ENCODE results near the gene DNAH17. TPM values are rescaled to one million over a fixed set of nuclear protein-coding genes. Genes with fewer than 3 reads are reported as not detected.

Gene DNAH17
- total and polyA plus RNA-seq, 2 of the 8 experiments (the other 6 are each of a cell fraction or from before 2014, with no cell fraction given): 0.14 to 0.67 TPM

DNA sequence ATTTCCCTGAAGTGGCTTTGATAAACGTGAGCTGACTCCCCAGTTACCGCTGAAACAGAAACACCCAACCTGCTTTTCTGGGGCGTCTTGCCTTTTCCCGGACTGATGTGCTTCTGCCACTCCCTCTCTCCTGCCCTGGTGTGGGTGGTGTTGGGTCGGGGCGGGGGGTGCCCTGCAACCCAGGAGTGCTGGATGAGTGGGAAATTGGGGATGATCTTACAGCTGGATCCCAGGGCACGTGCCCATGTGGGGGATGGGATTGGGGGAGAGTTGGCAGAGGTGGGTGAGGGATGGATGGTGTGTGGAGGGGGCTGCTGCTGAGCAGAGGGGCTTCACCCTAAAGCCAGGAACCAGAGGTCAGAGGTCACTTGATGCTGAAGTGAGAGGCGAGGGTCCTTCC, 170.3 kb downstream of the DNAH17 start:
- H2BK20ac ChIP-seq (ENCODE audit: low read length): no peak overlapping the region
- peaks cover 25 to 47% of the 10 kb centered on the region in 2 experiments for H4K20me1 ChIP-seq (replicated peaks in 1 of 2; ENCODE audit: control insufficient read depth in 1 of 2, insufficient read depth in 2 of 2, low read length in 2 of 2)
- H3K79me1 ChIP-seq (ENCODE audit: low read depth, low read length): peaks cover 13% of the 10 kb centered on the region
- no peak overlapping the region for H2AFZ ChIP-seq (ENCODE audit: low read length)
- no peak overlapping the region for H3K18ac ChIP-seq (ENCODE audit: extremely low read depth, low read length)
- H3K4me3 ChIP-seq (ENCODE audit: extremely low read depth in 1 of 4, insufficient read depth in 2 of 4, low read depth in 3 of 4, low read length in 4 of 4): no peak overlapping the region
- H4K91ac ChIP-seq (replicated peaks; ENCODE audit: insufficient read length, low read length): no peak overlapping the region
- H4K5ac ChIP-seq (ENCODE audit: insufficient read length, low read depth, low read length): no peak overlapping the region
- no peak for TF ChIP-seq NRF1 (IDR thresholded peaks at IDR 0.05; ENCODE audit: low read depth, low read length)
- 0 out of 2 replicates have a peak, but pooled peaks have one; percentile 13 for TF ChIP-seq POLR2AphosphoS5 (IDR thresholded peaks at IDR 0.05; ENCODE audit: low read depth, low read length)
- no peak for TF ChIP-seq SUZ12 (IDR thresholded peaks at IDR 0.05; ENCODE audit: low read length)
- TF ChIP-seq, protein P1, sequence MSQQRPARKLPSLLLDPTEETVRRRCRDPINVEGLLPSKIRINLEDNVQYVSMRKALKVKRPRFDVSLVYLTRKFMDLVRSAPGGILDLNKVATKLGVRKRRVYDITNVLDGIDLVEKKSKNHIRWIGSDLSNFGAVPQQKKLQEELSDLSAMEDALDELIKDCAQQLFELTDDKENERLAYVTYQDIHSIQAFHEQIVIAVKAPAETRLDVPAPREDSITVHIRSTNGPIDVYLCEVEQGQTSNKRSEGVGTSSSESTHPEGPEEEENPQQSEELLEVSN (IDR thresholded peaks at IDR 0.05): no peak
- TF ChIP-seq SAP30 (IDR thresholded peaks at IDR 0.05; ENCODE audit: insufficient read depth, insufficient replicate concordance, low read length): no peak
- H2BK5ac ChIP-seq (ENCODE audit: low read depth, low read length): peak overlapping the region; percentile 20
- H3K4me2 ChIP-seq (ENCODE audit: insufficient read depth in 1 of 2, low read depth in 2 of 2, low read length in 2 of 2): no peak overlapping the region
- H3K56ac ChIP-seq (replicated peaks; ENCODE audit: insufficient read length, low read depth, low read length): no peak overlapping the region
- no peak for FAIRE-seq
- ChIA-PET POLR2A (ENCODE audit: partially characterized antibody) (interaction anchor here (0.9 to 1.7 kb wide), 2 partner anchors 9 to 25 kb away, joined by 3 to 5 read pairs; no protein-coding TSS in a partner anchor), CTCF (ENCODE audit: partially characterized antibody) (interaction anchor here (0.7 to 6.5 kb wide), 5 partner anchors 10 to 260 kb away, joined by 4 to 28 read pairs (median 8); no protein-coding TSS in a partner anchor)
- no peak overlapping the region for H3K4ac ChIP-seq (replicated peaks; ENCODE audit: insufficient read length, low read depth, low read length)
- no peaks in the 10 kb centered on the region for H3K27me3 ChIP-seq (replicated peaks in 1 of 4; ENCODE audit: control insufficient read depth in 3 of 4, extremely low read depth in 1 of 4, insufficient read depth in 3 of 4, low read length in 3 of 4)
- no peak overlapping the region for H4K8ac ChIP-seq (ENCODE audit: extremely low read depth, insufficient read depth, low read length)
- no peaks in the 10 kb centered on the region for H3K23me2 ChIP-seq (ENCODE audit: low read depth, low read length)
- H3K9me3 ChIP-seq (ENCODE audit: insufficient read depth in 2 of 2, low read depth in 1 of 2, low read length in 1 of 2): no peaks in the 10 kb centered on the region
- H2BK120ac ChIP-seq (replicated peaks; ENCODE audit: low read depth, low read length): no peak overlapping the region
- peaks cover 0 to 80% of the 10 kb centered on the region in 2 experiments; a peak in 2 of 4 replicates for H3K79me2 ChIP-seq (ENCODE audit: control insufficient read depth in 1 of 2, insufficient read depth in 2 of 2, low read length in 2 of 2)
- no peak overlapping the region for H2AK5ac ChIP-seq (ENCODE audit: low read depth, low read length)
- peaks cover 0 to 15% (median 8%) of the 10 kb centered on the region in 4 experiments; a peak in 5 of 7 replicates for H3K4me1 ChIP-seq (replicated peaks in 1 of 4; ENCODE audit: control insufficient read depth in 3 of 4, insufficient read depth in 4 of 4, low read length in 3 of 4)
- H2BK12ac ChIP-seq (ENCODE audit: low read depth, low read length): 0 out of 2 replicates have a peak overlapping the region, but pooled peaks have one; percentile 4
- peak overlapping the region in 1 of 4 experiments; percentile 37; a peak in 1 of 7 replicates for H3K9ac ChIP-seq (replicated peaks in 1 of 4; ENCODE audit: extremely low read depth in 1 of 4, low read depth in 3 of 4, low read length in 3 of 4)
- 90% methylated on average over 7 of the region's 8 CpGs; no CpG with 5 or more reads in 1 of the 2 experiments for WGBS, 2 experiments (ENCODE audit: extremely low coverage in 1 of 2, insufficient coverage in 1 of 2, insufficient read length in 1 of 2, insufficient replicate concordance in 2 of 2, low coverage in 1 of 2, low lambda C conversion rate in 2 of 2, missing lambda C conversion rate in 1 of 2)
- no peak overlapping the region for H3K23ac ChIP-seq (ENCODE audit: insufficient read length)
- DNase-seq (ENCODE audit: low read depth in 1 of 2, low spot score in 2 of 2): no peak
- H3K14ac ChIP-seq (ENCODE audit: insufficient read length): no peak overlapping the region
- no peak overlapping the region for H3K27ac ChIP-seq (ENCODE audit: low read depth, low read length)
- no peak overlapping the region for H2BK15ac ChIP-seq (ENCODE audit: low read length)
- H3K36me3 ChIP-seq (ENCODE audit: control insufficient read depth in 2 of 4, insufficient read depth in 4 of 4, low read length in 3 of 4): peaks cover 12 to 26% (median 24%) of the 10 kb centered on the region in 4 experiments
